GM04503 (cell line): ENCODE measurements around the gene LIPC.
A peak's percentile ranks its signal among the peaks of the same experiment; 100 is the strongest.

ENCODE experiments used
- DNase-seq: peaks from one replicate; pipeline ENCODE4 v3.0.0-alpha.2; 2012; ENCODE audit warnings: low read depth

The LIPC gene

GRCh38 chr15:58431221-58432149, at the start of gene LIPC:
Gene LIPC (plus strand): TSS chr15:58431991. CDS start chr15:58432033, 42 bp downstream.
- DNase-seq = no peak

- no peak for DNase-seq
Measured at GRCh38 chr15:58383876-58384275, 47.9 kb upstream of the LIPC start.

GRCh38 chr15:58384667-58385066, 47.1 kb upstream of the LIPC start:
- DNase-seq = no peak

- DNase-seq = no peak
Measured at GRCh38 chr15:58386081-58386480, 45.7 kb upstream of the LIPC start.

GRCh38 chr15:58386641-58387040, 45.1 kb upstream of the LIPC start:
- no peak for DNase-seq

GRCh38 chr15:58387130-58387529, 44.7 kb upstream of the LIPC start:
- DNase-seq = peak; percentile 49

GRCh38 chr15:58388211-58388610, 43.6 kb upstream of the LIPC start:
- DNase-seq = no peak

GRCh38 chr15:58390118-58390517, 41.7 kb upstream of the LIPC start:
- DNase-seq = no peak

- no peak for DNase-seq
Measured at GRCh38 chr15:58390655-58391054, 41.1 kb upstream of the LIPC start.

GRCh38 chr15:58391088-58391487, 40.7 kb upstream of the LIPC start:
- DNase-seq = no peak

- DNase-seq = no peak
Measured at GRCh38 chr15:58392141-58392540, 39.6 kb upstream of the LIPC start.

- no peak for DNase-seq
Measured at GRCh38 chr15:58392611-58393161, 39.1 kb upstream of the LIPC start.

- no peak for DNase-seq
Measured at GRCh38 chr15:58393241-58393662, 38.5 kb upstream of the LIPC start.

- peak; percentile 88 for DNase-seq
Measured at GRCh38 chr15:58396181-58396580, 35.6 kb upstream of the LIPC start.

GRCh38 chr15:58398071-58398470, 33.7 kb upstream of the LIPC start:
- no peak for DNase-seq

GRCh38 chr15:58398643-58399042, 33.1 kb upstream of the LIPC start:
- no peak for DNase-seq

GRCh38 chr15:58399739-58400138, 32.1 kb upstream of the LIPC start:
- DNase-seq = no peak

- DNase-seq = no peak
Measured at GRCh38 chr15:58401276-58401675, 30.5 kb upstream of the LIPC start.

GRCh38 chr15:58401991-58402649, 29.7 kb upstream of the LIPC start:
- DNase-seq = no peak

- DNase-seq = no peak
Measured at GRCh38 chr15:58403581-58403980, 28.2 kb upstream of the LIPC start.

- no peak for DNase-seq
Measured at GRCh38 chr15:58404020-58404419, 27.8 kb upstream of the LIPC start.

- DNase-seq = no peak
Measured at GRCh38 chr15:58404722-58405121, 27.1 kb upstream of the LIPC start.

GRCh38 chr15:58405865-58406264, 25.9 kb upstream of the LIPC start:
- DNase-seq = no peak
